WTC11 (cell line): ENCODE measurements around the gene LRRC47. TPM values are rescaled to one million over a fixed set of nuclear protein-coding genes. Genes with fewer than 3 reads are reported as not detected.
A peak's percentile ranks its signal among the peaks of the same experiment; 100 is the strongest.

Source experiments
- ATAC-seq: fragments of 200-7000 bp; cut with Tn5 transposase; 2 replicates; pipeline ENCODE4 v1.10.0; 2021; ENCODE audit warnings: mild to moderate bottlenecking, moderate library complexity
- CTCF ChIA-PET: fragments of 300-600 bp; sonication (Branson Sonifier 250); formaldehyde crosslinking; loops from one replicate; lab custom pipeline; 2021; ENCODE audit warnings: antibody characterized with exemption; lab: Charles Lee
- POLR2A ChIA-PET: fragments of 350-600 bp; sonication (Branson Sonifier 250); formaldehyde crosslinking; loops from one replicate; lab custom pipeline; 2021; ENCODE audit warnings: antibody characterized with exemption; lab: Charles Lee
- DNase-seq: peaks from one replicate; pipeline ENCODE4 v3.0.0; 2021; ENCODE audit warnings: low spot score
- H3K27ac Mint-ChIP-seq: 2 replicates; pipeline ENCODE4 v1.8.0; 2021; ENCODE audit warnings: mixed read lengths
- H3K27me3 Mint-ChIP-seq: 2 replicates; pipeline ENCODE4 v1.8.0; 2021; ENCODE audit warnings: low read depth, mild to moderate bottlenecking, moderate library complexity, mixed read lengths
- H3K36me3 Mint-ChIP-seq: 2 replicates; pipeline ENCODE4 v1.8.0; 2021; ENCODE audit warnings: mixed read lengths
- H3K4me1 Mint-ChIP-seq: 2 replicates; pipeline ENCODE4 v1.8.0; 2022; ENCODE audit warnings: mixed read lengths
- H3K4me3 Mint-ChIP-seq: 2 replicates; pipeline ENCODE4 v1.8.0; 2021; ENCODE audit warnings: mild to moderate bottlenecking, moderate library complexity, mixed read lengths
- H3K9me3 Mint-ChIP-seq: 2 replicates; pipeline ENCODE4 v1.8.0; 2021; ENCODE audit warnings: mixed read lengths
- ETV6 ChIP-seq: sonication (generic); formaldehyde crosslinking; IDR thresholded peaks from 2 replicates; pipeline ENCODE4 v1.8.1; 2022; ENCODE audit warnings: mild to moderate bottlenecking, missing genetic modification reagents
- FOXK1 ChIP-seq: sonication (generic); formaldehyde crosslinking; IDR thresholded peaks from 2 replicates; pipeline ENCODE4 v1.8.0; 2022; ENCODE audit warnings: mild to moderate bottlenecking, moderate library complexity, missing genetic modification reagents
- KAT7 ChIP-seq: sonication (generic); formaldehyde crosslinking; IDR thresholded peaks from 2 replicates; pipeline ENCODE4 v1.8.1; 2023; ENCODE audit warnings: missing genetic modification reagents, mild to moderate bottlenecking, borderline replicate concordance
- MYBL2 ChIP-seq: sonication (generic); formaldehyde crosslinking; IDR thresholded peaks from 2 replicates; pipeline ENCODE4 v1.8.1; 2023; ENCODE audit warnings: mild to moderate bottlenecking, moderate library complexity, missing genetic modification reagents
- NR2C2 ChIP-seq: sonication (generic); formaldehyde crosslinking; IDR thresholded peaks from 2 replicates; pipeline ENCODE4 v1.8.0; 2022; ENCODE audit warnings: mild to moderate bottlenecking, missing genetic modification reagents
- OVOL2 ChIP-seq: fragments of 250-450 bp; sonication (Bioruptor Pico); IDR thresholded peaks from 2 replicates; pipeline ENCODE4 v1.9.0; 2021; ENCODE audit warnings: mild to moderate bottlenecking, borderline replicate concordance
- SP1 ChIP-seq: sonication (generic); formaldehyde crosslinking; conservative IDR thresholded peaks from 2 replicates; pipeline ENCODE4 v1.8.1; 2022; ENCODE audit warnings: missing genetic modification reagents
- ZNF219 ChIP-seq: sonication (generic); formaldehyde crosslinking; IDR thresholded peaks from 2 replicates; pipeline ENCODE4 v1.8.0; 2023; ENCODE audit warnings: missing genetic modification reagents, mild to moderate bottlenecking, borderline replicate concordance
- ZNF232 ChIP-seq: sonication (generic); formaldehyde crosslinking; IDR thresholded peaks from 2 replicates; pipeline ENCODE4 v1.8.0; 2022; ENCODE audit warnings: mild to moderate bottlenecking, missing genetic modification reagents
- total RNA-seq: library from RNA; stranded (reverse); gene quantifications from 3 replicates; pipeline ENCODE4 v1.2.3, GENCODE V29; 2021
- TF ChIP-seq, protein P1 (sequence below): fragments of 200-600 bp; IDR thresholded peaks from 2 replicates; pipeline ENCODE4 v1.8.0; 2022; ENCODE audit warnings: antibody characterized with exemption
- TF ChIP-seq, protein P2 (sequence below): sonication (generic); formaldehyde crosslinking; IDR thresholded peaks from 2 replicates; pipeline ENCODE4 v1.8.1; 2023; ENCODE audit warnings: mild to moderate bottlenecking, moderate library complexity, missing genetic modification reagents
- TF ChIP-seq, protein P3 (sequence below): sonication (generic); formaldehyde crosslinking; IDR thresholded peaks from 2 replicates; pipeline ENCODE4 v1.8.1; 2023; ENCODE audit warnings: mild to moderate bottlenecking, missing genetic modification reagents
- TF ChIP-seq, protein P4 (sequence below): fragments of 250-450 bp; sonication (Bioruptor Pico); IDR thresholded peaks from 2 replicates; pipeline ENCODE4 v1.9.0; 2021; ENCODE audit warnings: mild to moderate bottlenecking
- TF ChIP-seq, protein P5 (sequence below): sonication (generic); formaldehyde crosslinking; IDR thresholded peaks from 2 replicates; pipeline ENCODE4 v1.8.0; 2023; ENCODE audit warnings: mild to moderate bottlenecking, missing genetic modification reagents
- TF ChIP-seq, protein P6 (sequence below): sonication (generic); formaldehyde crosslinking; IDR thresholded peaks from 2 replicates; pipeline ENCODE4 v1.8.1; 2023; ENCODE audit warnings: mild to moderate bottlenecking, missing genetic modification reagents
- TF ChIP-seq, protein P7 (sequence below): sonication (generic); formaldehyde crosslinking; IDR thresholded peaks from 2 replicates; pipeline ENCODE4 v1.8.1; 2022; ENCODE audit warnings: mild to moderate bottlenecking, moderate library complexity, missing genetic modification reagents
- TF ChIP-seq, protein P8 (sequence below): sonication (generic); formaldehyde crosslinking; conservative IDR thresholded peaks from 2 replicates; pipeline ENCODE4 v1.8.1; 2022; ENCODE audit warnings: mild to moderate bottlenecking, missing genetic modification reagents
- TF ChIP-seq, protein P9 (sequence below): sonication (generic); formaldehyde crosslinking; IDR thresholded peaks from 2 replicates; pipeline ENCODE4 v1.8.1; 2023; ENCODE audit warnings: mild to moderate bottlenecking, missing genetic modification reagents, moderate library complexity

LRRC47 gene
- total RNA-seq, 1 experiment from 2014 or later: 92.4 TPM

DNA sequence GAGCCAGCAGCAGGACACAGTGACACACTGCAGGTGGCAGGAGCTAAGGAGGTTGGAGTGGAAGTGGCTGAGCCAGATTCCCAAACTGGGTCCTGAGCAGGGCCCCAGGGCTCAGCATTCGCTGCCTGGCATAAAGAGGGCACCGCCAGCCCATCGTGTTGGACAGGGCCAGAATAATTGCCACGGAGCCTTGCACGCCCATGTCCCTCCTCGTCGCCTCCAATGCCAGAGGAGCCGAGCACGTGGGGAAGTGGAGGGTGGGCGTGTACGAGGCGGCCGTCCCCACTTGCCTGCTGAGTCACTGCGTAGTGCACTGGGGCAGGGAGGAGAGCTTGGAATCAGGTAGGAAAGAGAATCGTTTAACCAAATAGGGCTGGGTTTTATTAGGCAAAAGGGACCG, 26.1 kb upstream of the LRRC47 start (continued):
- TF ChIP-seq, protein P1, sequence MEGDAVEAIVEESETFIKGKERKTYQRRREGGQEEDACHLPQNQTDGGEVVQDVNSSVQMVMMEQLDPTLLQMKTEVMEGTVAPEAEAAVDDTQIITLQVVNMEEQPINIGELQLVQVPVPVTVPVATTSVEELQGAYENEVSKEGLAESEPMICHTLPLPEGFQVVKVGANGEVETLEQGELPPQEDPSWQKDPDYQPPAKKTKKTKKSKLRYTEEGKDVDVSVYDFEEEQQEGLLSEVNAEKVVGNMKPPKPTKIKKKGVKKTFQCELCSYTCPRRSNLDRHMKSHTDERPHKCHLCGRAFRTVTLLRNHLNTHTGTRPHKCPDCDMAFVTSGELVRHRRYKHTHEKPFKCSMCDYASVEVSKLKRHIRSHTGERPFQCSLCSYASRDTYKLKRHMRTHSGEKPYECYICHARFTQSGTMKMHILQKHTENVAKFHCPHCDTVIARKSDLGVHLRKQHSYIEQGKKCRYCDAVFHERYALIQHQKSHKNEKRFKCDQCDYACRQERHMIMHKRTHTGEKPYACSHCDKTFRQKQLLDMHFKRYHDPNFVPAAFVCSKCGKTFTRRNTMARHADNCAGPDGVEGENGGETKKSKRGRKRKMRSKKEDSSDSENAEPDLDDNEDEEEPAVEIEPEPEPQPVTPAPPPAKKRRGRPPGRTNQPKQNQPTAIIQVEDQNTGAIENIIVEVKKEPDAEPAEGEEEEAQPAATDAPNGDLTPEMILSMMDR: no peak
- TF ChIP-seq SP1 (CRISPR knock-in tag): no peak

DNA sequence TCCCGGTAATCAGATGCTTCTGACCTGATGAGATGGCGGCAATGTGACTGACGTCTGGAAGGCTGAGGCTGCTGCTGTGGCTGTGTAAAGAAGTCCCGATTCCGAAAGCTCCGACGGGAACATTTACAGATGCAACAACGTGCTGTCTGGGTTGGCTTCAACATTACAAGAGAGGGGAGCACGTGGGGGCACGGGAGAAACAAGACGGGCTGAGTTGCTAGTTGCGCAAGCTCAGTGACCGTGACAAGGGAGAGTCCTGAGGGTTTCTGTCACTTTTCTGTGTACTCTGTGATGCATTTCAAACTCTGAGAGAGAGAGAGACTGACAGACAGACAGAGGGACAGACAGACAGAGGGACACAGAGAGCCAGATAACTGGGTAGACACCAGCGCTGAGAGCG, 25.6 kb upstream of the LRRC47 start:
- ChIA-PET CTCF (interaction anchor here (0.7 kb wide), 1 partner anchor 397 kb away, joined by 3 read pairs; no protein-coding TSS in a partner anchor), POLR2A (no interaction called here)
- Mint-ChIP-seq H3K4me1 (no peaks in the 10 kb centered on the region), H3K9me3 (no peaks in the 10 kb centered on the region)
- ATAC-seq: no peak
- TF ChIP-seq, protein P2, sequence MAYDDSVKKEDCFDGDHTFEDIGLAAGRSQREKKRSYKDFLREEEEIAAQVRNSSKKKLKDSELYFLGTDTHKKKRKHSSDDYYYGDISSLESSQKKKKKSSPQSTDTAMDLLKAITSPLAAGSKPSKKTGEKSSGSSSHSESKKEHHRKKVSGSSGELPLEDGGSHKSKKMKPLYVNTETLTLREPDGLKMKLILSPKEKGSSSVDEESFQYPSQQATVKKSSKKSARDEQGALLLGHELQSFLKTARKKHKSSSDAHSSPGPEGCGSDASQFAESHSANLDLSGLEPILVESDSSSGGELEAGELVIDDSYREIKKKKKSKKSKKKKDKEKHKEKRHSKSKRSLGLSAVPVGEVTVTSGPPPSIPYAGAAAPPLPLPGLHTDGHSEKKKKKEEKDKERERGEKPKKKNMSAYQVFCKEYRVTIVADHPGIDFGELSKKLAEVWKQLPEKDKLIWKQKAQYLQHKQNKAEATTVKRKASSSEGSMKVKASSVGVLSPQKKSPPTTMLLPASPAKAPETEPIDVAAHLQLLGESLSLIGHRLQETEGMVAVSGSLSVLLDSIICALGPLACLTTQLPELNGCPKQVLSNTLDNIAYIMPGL (CRISPR knock-in tag): no peak
- TF ChIP-seq ZNF232 (CRISPR knock-in tag) (no peak), ETV6 (CRISPR knock-in tag) (no peak), FOXK1 (CRISPR knock-in tag) (no peak), NR2C2 (CRISPR knock-in tag) (no peak), KAT7 (CRISPR knock-in tag) (no peak), MYBL2 (CRISPR knock-in tag) (no peak), ZNF219 (CRISPR knock-in tag) (no peak), OVOL2 (no peak)
- TF ChIP-seq, protein P1: no peak
- TF ChIP-seq, protein P3, sequence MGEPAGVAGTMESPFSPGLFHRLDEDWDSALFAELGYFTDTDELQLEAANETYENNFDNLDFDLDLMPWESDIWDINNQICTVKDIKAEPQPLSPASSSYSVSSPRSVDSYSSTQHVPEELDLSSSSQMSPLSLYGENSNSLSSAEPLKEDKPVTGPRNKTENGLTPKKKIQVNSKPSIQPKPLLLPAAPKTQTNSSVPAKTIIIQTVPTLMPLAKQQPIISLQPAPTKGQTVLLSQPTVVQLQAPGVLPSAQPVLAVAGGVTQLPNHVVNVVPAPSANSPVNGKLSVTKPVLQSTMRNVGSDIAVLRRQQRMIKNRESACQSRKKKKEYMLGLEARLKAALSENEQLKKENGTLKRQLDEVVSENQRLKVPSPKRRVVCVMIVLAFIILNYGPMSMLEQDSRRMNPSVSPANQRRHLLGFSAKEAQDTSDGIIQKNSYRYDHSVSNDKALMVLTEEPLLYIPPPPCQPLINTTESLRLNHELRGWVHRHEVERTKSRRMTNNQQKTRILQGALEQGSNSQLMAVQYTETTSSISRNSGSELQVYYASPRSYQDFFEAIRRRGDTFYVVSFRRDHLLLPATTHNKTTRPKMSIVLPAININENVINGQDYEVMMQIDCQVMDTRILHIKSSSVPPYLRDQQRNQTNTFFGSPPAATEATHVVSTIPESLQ (CRISPR knock-in tag): no peak
- TF ChIP-seq, protein P4, sequence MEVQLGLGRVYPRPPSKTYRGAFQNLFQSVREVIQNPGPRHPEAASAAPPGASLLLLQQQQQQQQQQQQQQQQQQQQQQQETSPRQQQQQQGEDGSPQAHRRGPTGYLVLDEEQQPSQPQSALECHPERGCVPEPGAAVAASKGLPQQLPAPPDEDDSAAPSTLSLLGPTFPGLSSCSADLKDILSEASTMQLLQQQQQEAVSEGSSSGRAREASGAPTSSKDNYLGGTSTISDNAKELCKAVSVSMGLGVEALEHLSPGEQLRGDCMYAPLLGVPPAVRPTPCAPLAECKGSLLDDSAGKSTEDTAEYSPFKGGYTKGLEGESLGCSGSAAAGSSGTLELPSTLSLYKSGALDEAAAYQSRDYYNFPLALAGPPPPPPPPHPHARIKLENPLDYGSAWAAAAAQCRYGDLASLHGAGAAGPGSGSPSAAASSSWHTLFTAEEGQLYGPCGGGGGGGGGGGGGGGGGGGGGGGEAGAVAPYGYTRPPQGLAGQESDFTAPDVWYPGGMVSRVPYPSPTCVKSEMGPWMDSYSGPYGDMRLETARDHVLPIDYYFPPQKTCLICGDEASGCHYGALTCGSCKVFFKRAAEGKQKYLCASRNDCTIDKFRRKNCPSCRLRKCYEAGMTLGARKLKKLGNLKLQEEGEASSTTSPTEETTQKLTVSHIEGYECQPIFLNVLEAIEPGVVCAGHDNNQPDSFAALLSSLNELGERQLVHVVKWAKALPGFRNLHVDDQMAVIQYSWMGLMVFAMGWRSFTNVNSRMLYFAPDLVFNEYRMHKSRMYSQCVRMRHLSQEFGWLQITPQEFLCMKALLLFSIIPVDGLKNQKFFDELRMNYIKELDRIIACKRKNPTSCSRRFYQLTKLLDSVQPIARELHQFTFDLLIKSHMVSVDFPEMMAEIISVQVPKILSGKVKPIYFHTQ (CRISPR knock-in tag): no peak
- TF ChIP-seq, protein P5, sequence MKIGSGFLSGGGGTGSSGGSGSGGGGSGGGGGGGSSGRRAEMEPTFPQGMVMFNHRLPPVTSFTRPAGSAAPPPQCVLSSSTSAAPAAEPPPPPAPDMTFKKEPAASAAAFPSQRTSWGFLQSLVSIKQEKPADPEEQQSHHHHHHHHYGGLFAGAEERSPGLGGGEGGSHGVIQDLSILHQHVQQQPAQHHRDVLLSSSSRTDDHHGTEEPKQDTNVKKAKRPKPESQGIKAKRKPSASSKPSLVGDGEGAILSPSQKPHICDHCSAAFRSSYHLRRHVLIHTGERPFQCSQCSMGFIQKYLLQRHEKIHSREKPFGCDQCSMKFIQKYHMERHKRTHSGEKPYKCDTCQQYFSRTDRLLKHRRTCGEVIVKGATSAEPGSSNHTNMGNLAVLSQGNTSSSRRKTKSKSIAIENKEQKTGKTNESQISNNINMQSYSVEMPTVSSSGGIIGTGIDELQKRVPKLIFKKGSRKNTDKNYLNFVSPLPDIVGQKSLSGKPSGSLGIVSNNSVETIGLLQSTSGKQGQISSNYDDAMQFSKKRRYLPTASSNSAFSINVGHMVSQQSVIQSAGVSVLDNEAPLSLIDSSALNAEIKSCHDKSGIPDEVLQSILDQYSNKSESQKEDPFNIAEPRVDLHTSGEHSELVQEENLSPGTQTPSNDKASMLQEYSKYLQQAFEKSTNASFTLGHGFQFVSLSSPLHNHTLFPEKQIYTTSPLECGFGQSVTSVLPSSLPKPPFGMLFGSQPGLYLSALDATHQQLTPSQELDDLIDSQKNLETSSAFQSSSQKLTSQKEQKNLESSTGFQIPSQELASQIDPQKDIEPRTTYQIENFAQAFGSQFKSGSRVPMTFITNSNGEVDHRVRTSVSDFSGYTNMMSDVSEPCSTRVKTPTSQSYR (CRISPR knock-in tag): no peak
- TF ChIP-seq, protein P6, sequence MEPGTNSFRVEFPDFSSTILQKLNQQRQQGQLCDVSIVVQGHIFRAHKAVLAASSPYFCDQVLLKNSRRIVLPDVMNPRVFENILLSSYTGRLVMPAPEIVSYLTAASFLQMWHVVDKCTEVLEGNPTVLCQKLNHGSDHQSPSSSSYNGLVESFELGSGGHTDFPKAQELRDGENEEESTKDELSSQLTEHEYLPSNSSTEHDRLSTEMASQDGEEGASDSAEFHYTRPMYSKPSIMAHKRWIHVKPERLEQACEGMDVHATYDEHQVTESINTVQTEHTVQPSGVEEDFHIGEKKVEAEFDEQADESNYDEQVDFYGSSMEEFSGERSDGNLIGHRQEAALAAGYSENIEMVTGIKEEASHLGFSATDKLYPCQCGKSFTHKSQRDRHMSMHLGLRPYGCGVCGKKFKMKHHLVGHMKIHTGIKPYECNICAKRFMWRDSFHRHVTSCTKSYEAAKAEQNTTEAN (CRISPR knock-in tag): no peak
- TF ChIP-seq, protein P7, sequence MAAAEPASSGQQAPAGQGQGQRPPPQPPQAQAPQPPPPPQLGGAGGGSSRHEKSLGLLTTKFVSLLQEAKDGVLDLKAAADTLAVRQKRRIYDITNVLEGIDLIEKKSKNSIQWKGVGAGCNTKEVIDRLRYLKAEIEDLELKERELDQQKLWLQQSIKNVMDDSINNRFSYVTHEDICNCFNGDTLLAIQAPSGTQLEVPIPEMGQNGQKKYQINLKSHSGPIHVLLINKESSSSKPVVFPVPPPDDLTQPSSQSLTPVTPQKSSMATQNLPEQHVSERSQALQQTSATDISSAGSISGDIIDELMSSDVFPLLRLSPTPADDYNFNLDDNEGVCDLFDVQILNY: no peak
- TF ChIP-seq, protein P8, sequence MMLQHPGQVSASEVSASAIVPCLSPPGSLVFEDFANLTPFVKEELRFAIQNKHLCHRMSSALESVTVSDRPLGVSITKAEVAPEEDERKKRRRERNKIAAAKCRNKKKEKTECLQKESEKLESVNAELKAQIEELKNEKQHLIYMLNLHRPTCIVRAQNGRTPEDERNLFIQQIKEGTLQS (CRISPR knock-in tag): no peak
- TF ChIP-seq, protein P9, sequence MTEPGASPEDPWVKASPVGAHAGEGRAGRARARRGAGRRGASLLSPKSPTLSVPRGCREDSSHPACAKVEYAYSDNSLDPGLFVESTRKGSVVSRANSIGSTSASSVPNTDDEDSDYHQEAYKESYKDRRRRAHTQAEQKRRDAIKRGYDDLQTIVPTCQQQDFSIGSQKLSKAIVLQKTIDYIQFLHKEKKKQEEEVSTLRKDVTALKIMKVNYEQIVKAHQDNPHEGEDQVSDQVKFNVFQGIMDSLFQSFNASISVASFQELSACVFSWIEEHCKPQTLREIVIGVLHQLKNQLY (CRISPR knock-in tag): no peak
- TF ChIP-seq, all 79 proteins: peak for 0
- H3K27ac Mint-ChIP-seq: peak overlapping the region; percentile 50; the same call in 1 of the 2 replicates
- H3K4me3 Mint-ChIP-seq: no peak overlapping the region
- H3K36me3 Mint-ChIP-seq: peaks cover 16% of the 10 kb centered on the region
- H3K27me3 Mint-ChIP-seq: no peaks in the 10 kb centered on the region
- DNase-seq: no peak
